Central memory CD4-positive, alpha-beta T cell (primary cell): Measurements from ENCODE around the gene CETN1.

Experiments
- DNase-seq: peaks from one replicate; pipeline ENCODE4 v3.0.0; 2022

The CETN1 gene

DNA sequence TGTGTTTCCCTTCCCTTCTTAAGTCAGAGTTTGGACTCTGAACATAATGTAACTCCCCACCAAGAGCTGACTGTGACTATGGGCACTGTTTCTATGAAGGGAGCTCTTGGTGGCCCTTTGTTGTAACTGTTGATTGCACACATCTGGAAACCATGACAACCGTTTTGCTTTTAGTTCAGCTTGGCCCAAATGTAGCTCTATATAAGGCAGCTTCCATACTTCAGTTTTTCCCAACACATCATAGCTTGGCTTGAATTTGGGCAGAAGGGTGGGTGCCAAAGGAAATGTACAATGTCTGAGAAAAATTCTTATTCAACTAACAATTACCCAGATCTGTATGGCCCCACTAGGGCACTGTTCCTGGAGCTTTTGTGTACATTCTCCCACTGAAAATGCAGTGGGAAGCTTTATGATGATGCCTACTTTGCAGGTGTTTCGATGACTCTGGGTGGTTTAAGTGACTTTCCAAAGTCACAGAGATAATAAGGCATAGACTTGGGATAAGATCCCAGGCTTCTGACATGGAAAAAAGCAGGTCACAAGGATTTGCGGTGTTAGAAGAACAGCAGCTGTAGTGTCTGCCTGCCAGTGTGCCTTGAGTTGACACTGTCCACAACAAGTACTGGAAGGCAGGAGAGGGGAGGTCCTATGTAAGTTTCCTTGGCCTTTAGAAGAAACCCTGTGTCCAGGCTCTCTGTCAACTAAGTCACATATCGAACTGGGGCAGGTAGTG, 2.4 kb upstream of the CETN1 start:
- DNase-seq, result no peak

DNA sequence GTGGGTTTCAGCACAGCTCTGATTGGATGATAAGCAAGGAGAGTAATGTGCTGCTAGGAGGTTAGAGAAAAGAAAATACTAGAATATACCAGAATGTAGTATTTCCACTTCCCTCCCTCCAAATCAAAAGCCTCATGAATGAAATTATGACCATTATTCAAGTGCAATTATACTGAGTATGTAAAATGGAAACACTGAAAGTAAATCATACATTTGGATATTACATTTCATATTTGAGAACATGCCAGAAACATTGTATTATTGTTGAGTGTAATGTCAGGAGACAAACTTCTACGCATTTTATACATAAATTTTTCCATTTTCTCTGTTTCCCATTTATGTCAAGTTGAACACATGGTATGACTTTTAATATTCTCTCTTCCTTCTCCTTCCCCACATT, 942 bp upstream of the CETN1 start:
- DNase-seq, result no peak

DNA sequence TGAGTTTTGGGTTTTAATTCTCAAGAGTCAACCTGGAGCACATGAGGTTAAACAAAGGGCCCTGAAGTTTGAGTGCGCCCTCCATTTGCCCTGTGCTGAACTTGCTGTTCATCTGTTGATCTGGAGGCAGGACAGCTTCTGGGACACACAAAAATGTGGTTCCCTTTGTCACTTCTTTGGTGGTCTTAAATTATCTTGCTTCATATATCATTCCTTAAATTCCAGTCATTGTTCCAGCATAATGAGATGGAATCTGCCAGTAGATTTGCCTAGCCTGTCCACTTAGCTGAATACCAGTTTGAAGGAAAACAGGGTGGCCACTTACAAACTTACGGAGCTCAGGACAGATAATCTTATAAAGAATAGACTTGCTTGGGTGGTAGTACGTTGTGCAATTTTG, 916 bp downstream of the CETN1 start:
- DNase-seq, result no peak

DNA sequence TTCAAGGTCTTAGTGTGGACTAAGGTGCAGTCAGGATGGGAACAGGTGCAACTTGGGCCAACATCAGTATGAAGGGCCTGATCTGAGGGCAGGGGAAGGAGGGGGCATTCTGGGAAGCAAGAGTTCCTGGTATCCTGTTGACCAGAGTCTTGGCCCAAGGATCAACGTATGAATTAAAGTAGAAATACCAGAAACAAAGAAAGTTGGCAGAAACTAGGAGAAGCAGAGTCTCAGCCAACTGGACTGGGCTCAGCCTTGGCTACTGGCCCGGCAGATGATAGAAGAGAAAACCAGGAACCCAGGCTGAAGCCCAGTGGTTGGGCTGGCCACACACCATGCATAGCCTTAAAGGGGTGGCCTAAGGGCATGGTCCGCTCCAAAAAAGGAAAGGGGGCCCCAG, 2.3 kb downstream of the CETN1 start:
- no peak for DNase-seq

DNA sequence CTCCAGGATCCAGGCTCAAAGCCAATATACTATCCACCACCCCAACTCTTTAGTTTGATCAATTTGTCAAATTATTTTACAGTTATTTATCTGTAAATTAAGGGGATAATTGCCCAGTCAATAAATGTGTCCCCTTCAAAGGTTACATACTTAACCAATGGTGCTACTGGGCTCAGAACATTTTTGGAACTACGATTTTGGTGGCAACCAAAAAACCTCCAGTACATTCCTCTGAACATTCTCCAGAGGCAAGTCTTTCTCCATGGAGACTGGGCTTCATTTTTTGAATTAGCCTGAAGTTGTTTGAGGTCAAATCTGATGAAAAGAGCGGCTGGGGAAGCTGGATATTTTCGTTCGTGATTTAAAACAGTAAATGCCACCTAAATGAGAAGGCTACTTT, 14.9 kb downstream of the CETN1 start:
- no peak for DNase-seq

DNA sequence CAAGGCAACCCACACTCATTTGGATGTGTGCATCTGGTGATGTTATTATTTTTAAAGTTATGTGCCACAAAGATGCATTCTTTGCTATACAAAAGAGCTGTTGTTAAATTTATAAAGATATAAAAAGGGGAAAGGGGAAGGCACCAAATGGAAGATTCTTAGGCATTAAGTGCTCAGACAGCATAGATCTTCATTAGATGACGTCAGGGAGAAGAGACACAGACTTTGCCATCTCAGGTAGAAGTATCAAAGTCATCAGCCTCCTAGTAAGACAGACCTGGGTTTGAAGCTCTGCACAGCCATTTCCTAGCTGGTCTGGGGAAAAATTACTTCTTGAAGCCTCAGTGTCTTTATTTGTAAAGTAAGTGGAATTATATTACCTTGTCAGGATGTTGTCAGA, 15.4 kb downstream of the CETN1 start:
- DNase-seq, result no peak

DNA sequence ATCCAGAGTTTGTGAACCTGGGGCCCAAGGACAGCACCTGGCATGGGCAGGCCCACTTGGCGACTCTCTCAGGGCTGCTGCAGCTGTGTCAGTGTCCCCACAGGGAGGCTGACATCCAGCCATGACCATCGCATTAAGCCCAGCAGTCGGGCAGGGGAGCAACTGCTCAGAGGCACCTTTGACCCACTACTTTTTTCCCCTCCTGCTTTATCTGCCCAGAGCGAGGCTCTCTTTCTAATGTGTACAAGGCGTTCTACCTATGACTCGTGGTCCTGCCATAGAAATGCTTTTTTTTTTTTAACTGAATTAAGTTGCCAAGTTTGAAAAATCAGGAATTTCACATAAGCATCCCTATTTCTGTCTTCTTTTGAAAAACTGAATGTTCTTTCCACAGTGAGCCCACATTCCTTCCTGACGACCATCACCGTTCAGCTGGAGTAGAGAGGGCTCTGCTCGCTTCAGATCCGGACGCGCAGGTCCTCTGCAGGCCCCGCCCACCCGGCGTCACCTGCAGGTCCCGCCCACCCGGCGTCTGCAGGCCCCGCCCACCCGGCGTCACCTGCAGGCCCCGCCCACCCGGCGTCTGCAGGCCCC, 16.2 kb downstream of the CETN1 start:
- no peak for DNase-seq

DNA sequence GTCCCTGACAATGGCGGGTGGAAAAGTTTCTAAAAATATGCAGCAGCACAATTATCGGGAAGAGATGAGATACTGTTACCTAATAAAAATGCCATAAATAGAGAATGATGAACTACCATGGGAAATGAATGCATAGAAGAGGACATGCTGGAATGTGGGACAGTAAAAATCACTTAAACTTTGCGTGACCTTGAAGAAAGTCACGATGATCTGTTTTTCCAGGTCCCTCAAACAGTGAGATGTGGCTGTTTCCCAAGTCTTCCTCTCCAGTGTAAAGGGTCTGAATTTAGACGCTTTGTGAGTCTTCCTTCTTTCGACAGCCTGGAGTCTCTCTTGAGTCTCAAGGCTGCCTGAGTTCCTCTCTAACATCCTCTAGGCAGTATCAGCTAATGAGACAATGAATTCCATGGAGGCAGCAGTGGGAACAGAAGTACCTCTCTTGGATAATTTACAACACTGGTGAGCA, 18.0 kb downstream of the CETN1 start:
- DNase-seq, result no peak

DNA sequence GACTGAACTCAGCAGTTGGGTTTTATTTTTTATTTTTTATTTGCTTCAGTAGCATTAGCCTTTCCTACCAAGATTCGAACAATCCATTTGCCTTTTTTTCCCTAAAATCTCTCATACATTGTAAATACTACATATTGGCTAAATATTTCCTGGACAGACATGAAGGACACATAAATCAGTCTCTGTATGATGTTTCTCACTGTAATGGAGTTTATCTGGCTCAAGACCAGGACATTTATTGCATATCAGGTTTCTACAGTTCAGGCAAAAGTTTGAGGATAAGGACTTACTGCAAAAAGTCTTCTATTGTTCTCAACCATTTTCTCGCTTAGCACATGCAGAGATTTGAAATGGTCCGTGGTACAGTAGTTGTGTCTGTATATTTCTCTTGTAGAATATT, 19.9 kb downstream of the CETN1 start:
- DNase-seq, result no peak

DNA sequence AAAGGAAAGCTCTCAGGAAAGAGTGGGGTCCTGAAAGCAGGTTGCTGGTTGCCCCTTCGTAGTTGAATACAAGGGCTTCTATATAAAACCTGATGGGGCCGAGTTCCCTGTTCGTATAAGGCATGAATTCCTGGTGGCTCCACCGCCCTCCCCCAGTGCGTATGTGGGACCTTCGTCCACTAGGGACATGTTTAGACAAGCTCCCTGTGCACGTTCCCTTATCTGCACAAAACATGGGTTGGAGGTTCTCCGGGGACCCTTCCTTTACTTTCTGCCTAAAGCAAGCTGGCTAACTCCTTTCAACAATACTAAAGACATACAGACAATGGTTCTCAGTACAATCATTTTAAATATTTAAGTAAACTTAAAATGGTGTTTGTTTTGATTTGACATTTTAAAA, 24.6 kb downstream of the CETN1 start:
- no peak for DNase-seq

DNA sequence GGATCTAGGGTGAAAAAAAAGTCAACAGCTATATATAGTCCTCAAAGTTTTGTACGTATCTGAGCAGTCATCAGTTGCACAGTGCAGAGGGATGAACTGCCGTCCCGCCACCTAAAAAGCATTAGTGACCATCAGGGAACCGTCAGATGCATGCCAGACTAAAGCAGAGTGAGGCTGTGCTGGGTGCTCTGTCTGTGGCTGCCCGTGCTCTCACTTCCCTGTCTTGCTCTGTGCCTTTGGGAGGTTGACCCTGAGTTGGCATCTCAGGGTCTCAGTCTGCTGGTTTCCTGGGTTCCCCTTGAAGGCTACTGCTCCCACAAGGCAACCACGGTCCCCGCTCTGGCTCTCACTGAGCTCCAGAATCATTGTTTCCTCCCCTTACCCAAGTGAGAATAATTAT, 27.8 kb downstream of the CETN1 start:
- no peak for DNase-seq

DNA sequence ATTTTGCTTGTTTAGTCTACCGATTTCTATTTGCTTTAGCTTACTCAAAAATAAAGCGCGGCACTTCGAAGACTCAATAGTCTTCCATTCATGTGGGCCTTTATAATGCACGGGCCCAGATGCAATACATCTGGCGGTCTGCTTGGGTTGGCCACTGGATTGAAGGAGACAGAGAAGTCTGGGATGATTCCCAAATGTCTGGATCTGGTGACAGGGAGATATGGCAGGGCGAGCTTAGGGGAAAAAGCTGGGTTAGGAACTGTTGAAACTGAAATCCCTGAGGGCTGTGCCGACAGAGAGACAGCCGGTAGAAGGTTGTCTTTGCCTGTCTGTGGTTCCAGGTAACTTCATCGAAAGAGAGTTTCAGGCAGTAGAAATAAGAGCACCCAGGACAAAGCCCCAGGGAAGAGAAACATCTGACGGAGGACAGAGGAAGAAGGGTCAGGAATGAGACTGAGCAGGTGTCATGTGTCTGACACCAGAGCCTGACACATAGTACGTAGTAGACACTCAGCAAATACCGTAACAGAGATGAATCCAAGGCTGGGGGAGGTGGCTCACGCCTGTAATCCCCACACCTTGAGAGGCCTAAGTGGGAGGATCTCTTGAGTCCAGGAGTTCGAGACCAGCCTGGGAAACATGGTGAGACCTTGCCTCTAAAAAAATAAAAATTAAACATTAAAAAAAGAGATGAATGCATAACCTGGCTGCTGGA, 30.2 kb downstream of the CETN1 start:
- DNase-seq, result no peak

DNA sequence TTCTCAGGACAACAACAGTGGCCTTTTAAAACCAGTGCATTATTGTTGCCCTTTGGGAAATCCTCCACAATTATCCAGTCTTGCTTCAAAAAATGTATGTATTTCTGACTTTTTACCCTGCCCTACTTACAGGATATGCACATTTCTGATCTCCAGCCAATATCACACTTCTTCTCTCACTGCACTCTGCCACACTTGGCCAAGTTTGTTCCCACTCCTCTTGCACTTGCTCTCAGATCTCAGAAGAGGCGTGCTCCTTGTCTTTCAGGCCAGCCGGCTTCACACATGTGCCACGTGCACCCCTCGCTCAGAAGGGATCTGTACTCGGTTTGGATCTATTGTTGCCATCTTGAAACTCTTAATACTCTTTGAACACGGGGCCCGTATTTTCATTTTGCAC, 32.0 kb downstream of the CETN1 start:
- DNase-seq, result no peak

DNA sequence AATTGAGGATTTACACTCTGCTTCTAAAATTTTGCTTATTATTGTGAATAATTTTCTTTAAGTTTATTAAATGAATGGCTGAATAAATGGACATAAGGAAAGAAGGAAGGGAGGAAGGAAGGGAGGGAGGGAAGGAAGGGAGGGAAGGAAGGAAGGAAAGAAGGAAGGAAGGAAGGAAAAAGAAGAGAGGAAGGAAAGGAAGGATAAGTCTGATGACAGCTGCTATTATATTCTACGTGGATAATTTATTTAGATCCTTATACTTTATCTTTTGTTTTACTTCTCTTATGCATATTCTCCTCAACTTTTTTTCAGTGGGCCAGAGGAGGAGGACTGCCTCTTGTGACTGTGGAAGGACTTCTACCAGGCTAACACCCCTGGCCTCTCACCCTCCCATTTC, 34.0 kb downstream of the CETN1 start:
- DNase-seq, result no peak

DNA sequence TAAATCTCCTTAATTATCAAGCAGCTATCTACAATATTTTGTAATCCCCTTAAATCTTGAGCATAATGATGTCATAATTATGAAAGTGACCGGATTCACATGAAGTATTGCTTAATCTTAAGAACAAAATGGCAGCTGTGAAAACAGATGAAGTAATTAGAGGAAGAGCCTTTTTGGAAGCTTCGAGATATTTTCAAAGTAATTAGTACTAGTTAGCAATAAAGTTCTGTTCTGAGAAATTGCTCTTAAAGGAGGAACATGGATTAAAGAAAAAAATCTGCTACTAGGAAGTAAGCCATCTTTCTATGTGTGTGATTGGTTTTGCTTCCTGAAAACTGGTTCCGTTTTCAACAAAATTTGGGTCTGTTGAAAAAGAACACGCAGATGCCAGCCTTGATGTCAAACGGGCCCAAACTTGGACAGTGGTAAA, 34.9 kb downstream of the CETN1 start:
- DNase-seq, result no peak

DNA sequence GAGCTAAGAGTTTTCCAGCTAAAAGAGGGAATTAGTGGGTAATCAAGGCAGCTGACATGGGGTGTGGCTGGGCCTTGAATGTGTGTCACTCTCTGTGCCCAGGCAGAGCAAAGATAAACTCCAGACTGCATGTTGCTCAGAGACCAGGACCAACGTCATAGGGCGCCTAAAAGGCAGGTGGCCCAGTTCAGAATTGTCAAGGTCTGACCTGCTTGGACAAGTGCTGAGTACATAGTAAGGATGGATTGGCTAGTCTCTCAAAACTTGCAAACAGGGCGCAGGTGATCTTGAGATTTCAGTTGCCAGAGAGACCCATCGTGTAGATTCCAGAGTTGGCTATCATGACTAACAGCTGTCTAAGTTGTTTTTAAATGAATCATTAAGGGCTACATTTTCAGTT, 35.6 kb downstream of the CETN1 start:
- no peak for DNase-seq

DNA sequence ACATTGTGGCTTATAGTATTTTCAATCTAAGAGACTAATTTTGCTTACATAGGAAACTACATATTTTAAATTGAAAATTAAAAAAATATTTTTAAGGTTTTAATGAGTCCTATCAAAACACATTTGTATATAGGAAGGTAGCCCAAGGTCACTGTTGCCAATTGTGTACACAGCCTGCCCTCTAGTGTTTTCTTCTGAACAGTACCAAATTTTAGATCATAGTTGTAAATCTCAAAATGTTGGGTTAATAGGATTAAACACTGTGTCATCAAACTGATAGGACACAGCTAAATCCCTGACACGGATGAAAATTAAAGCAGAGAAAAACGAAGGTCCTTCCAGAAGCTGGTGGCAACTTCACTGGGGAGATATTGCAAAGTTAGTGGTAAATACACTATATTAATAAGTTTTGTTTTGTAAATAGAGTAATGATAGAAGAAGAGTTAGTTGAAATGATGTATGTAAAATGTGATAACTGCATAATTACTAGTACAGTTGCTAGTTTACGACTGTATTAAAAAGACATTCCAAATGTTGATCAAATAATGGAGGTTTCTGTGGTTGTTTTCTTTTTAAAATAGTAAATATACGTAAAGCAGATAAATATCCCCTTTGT, 36.3 kb downstream of the CETN1 start:
- DNase-seq, result peak; percentile 29

DNA sequence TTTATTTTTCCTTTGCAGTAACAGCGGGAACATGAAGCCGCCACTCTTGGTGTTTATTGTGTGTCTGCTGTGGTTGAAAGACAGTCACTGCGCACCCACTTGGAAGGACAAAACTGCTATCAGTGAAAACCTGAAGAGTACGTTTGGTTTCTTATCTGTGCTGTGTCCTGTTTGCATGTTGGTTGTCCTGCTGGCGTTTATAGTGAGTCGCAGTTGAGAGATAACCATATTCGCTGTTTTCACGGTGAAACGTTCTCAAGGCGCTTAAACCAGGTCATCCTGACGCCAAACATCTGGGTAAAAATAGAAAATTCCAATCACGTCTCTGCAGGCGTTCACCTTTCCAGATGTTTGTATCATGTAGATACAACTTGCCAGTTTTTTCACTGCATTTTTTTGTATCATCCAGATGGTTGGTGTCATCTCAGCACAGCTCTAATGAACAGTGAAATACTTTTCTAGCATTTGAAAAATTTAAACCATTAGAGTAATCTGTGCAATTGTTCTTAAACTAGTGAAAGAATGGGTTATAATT, 37.9 kb downstream of the CETN1 start:
- DNase-seq, result no peak

DNA sequence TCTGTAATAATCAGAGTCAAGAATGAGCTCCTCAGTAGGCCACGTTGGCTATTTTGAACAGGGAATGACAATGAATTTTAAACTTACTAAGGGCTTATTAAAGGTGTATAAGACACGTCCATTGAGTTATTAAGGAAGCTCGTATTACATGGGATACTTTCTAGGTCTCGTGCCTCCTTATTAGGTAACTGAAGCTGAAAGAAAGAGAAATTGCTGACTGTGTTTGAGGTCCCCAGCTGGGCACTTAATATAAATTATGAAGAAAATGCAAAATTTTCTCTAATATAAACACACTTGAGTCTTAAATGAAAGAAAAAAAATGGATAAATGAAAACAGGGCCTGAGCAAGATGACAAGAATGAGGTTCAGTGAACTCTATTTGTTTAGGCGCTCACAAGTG, 38.4 kb downstream of the CETN1 start:
- no peak for DNase-seq

DNA sequence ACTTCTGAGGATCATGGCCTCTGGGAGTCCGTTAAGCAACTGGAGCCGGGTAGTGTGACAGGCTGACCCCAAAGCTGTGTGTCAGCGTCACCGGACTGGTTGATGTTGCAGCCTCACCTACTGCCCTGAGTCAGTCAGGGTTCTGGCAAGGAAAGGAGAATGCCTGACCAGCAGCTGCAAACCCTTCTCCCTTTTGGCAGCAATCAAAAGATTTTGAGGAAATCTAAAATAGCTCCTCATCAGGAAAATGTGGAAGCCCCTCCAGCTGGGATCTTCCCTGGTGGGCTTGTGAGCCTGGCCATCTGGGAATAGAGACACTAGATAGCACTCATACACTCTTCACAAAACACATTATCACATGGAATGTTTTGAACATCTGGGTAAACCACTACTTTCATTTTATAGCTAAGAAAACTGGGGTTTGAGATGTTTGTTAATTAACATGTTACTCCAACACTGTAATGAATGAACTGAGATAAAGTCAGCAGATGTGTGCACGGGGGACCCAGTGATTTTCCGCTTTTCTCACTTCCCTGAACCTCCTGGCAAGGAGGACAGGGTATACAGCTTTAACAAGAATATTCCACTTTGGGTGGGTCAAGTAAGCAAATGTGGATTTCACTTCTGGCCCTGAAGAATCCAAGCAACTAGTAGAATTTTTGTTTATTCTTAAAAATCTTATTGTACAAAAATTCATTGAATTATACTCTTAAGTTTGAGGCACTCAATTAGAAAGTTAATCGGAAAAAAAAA, 41.3 kb downstream of the CETN1 start:
- DNase-seq, result no peak

DNA sequence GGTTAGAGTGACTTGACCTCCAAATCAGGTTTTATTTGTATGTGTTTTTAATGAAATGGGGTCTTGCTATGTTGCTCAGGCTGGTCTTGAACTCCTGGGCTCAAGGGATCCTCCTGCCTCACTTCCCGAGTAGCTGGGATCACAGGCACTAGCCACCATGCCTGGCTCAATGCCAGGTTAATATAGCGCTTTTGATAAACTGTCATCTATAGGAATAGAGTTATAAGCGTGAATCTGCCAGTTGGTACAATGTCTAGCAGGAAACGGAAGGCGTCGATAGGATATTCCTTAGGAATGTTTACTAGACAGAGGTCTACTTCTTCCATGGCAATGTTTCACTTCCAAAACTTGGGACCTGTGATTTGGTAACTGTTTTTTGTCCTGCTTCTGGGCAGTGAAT, 42.1 kb downstream of the CETN1 start:
- DNase-seq, result no peak

DNA sequence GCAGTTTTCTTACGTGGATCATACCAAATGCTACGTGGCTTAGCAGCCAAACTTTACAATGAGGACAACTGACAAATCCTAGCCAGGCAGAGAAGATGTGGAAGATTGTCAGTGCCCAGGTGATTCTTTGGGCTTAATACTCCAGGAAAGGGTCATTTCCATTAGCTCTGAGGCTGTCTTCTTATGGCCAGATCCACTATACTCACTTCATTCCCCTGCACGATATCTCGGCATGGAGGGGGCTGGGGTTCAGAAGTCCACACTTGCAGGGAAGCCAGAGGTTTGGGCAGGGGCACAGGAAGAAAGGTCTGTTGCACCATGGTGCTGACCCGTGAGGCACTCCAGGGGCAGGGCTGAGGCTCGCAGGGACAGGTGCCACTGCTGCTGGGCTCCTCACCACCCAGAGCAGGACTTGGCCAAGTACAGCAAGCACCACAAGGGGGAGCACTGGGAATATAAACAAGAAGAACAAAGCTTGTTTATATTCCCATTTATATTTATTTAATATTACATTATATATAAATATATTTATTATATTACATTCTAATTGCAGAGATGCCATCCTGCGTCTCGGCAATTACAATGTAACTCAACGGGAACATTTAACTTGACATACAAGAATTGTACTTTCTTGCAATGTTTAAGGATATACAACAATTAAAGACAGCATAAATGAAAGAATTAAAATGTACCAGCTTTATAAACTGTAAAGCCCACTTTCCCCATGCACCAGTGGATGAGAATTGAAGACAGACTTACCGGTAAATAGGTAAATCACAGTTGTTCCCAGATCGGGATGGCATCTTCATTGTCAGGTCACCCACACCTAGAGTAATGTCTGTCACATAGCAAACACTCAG, 43.8 kb downstream of the CETN1 start:
- peak; percentile 30 for DNase-seq
